ENCODE measurements around the gene OR8A1.

DNA sequence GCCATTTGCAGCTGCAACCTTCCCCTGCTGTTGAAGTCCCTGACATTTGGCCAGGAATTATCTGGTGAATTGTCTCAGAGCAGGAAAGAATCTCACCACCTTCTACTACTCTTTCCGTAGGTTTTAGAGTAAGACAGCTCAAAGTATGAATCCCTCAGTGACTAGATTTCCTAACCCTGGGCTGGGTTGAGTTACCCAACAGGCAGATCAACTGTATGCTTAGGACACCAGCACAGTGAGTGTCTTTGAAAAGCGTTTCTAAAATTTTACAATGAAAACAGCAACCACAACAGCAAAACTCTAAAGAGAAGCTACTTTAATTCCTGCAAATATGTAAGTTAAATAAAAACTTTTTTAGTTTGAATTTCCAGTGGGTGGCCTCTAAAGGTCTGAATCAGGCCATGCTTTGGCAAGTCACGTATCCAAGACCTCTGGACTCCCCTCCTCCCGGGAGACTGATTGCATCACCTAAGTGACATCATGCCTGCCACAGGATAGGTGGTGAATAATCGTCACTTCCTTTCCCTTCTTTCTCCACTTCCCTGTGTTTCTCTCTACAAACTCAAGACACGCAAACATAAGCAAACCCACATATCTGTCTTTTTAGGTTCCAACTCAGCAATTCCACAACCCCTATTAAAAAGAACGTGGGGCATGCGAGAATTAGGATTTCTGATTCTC lies 34.1 kb upstream of the OR8A1 start:
- TF ChIP-seq, protein P1, sequence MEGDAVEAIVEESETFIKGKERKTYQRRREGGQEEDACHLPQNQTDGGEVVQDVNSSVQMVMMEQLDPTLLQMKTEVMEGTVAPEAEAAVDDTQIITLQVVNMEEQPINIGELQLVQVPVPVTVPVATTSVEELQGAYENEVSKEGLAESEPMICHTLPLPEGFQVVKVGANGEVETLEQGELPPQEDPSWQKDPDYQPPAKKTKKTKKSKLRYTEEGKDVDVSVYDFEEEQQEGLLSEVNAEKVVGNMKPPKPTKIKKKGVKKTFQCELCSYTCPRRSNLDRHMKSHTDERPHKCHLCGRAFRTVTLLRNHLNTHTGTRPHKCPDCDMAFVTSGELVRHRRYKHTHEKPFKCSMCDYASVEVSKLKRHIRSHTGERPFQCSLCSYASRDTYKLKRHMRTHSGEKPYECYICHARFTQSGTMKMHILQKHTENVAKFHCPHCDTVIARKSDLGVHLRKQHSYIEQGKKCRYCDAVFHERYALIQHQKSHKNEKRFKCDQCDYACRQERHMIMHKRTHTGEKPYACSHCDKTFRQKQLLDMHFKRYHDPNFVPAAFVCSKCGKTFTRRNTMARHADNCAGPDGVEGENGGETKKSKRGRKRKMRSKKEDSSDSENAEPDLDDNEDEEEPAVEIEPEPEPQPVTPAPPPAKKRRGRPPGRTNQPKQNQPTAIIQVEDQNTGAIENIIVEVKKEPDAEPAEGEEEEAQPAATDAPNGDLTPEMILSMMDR (IDR thresholded peaks at IDR 0.05) = no peak
- TF ChIP-seq POLR2A (IDR thresholded peaks at IDR 0.05; ENCODE audit: low read depth) (no peak), POLR2AphosphoS5 (IDR thresholded peaks at IDR 0.05) (no peak)

Measured in esophagus muscularis mucosa (tissue), 3 donors.